Pancreas (tissue), 10 donors: Measurements from ENCODE around the gene CAMKMT. TPM values are rescaled to one million over a fixed set of nuclear protein-coding genes. Genes with fewer than 3 reads are reported as not detected.

Experiments
- ATAC-seq, 4 donors: fragments of 200-7000 bp; cut with Tn5 transposase; one replicate each; pipeline versions ENCODE4 v1.8.0 to v1.9.1; 2020; ENCODE audit warnings: mild to moderate bottlenecking in 4 of 4, moderate library complexity in 4 of 4
- DNase-seq, 6 donors: peaks; one replicate each; pipeline ENCODE4 v3.0.0-alpha.2; 2020
- FAIRE-seq: peaks from 2 replicates; lab custom pipeline; 2012; peaks lifted over from hg19 to GRCh38; lab: Jason Lieb, UNC
- H3K27ac ChIP-seq, 4 donors: fragments of 200-600 bp; sonication (generic); 1 replicate in 3 of 4; 2 replicates in 1 of 4; pipeline versions ENCODE4 v1.5.0 to v1.8.0; 2020
- H3K27me3 ChIP-seq, 4 donors: fragments of 200-600 bp; one replicate each; pipeline ENCODE4 v1.8.0; 2021
- H3K36me3 ChIP-seq, 3 donors: fragments of 200-600 bp; sonication (generic) in 1 of 3; one replicate each; pipeline versions ENCODE4 v1.5.0 to v1.8.0; 2020 to 2021
- H3K4me1 ChIP-seq, 3 donors: fragments of 200-600 bp; one replicate each; pipeline ENCODE4 v1.8.0; 2021
- H3K4me3 ChIP-seq, 4 donors: fragments of 200-600 bp; sonication (generic) in 2 of 4; one replicate each; pipeline versions ENCODE4 v1.5.0 to v1.8.0; 2020 to 2021
- H3K9me3 ChIP-seq, 4 donors: fragments of 200-600 bp; one replicate each; pipeline ENCODE4 v1.8.0; 2021
- CTCF ChIP-seq, 4 donors: fragments of 200-600 bp; sonication (generic) in 3 of 4; IDR thresholded peaks; one replicate each; pipeline versions ENCODE4 v1.5.0 to v1.8.0; 2021; ENCODE audit warnings: antibody characterized with exemption in 4 of 4
- WGBS, 2 donors: extraction: QIAGEN DNeasy Blood & Tissue Kit; methylation state at CpG; one replicate each; pipeline ENCODE4 v1.1.7; 2013; 5-methylcytosine and 5-hydroxymethylcytosine counted together
- intact Hi-C, 3 donors: fragments of 100-400 bp; cut with DNase I; formaldehyde crosslinking; loops; one replicate each; pipeline versions ENCODE4 v1.11.1 to v1.14.2; 2022
- polyA plus RNA-seq, 2 donors: library from polyadenylated mRNA; stranded (reverse); fragments of 200-250 nt; gene quantifications; one replicate each; pipeline ENCODE4 v1.2.3, GENCODE V29; 2013
- total RNA-seq, 6 donors: library from RNA; stranded (reverse); fragmentation: NEBNext Ultra II Directional in 4 of 6; extraction: Animal tissue kit (Norgen Biotek cat#: 25700) in 4 of 6; gene quantifications; one replicate each; pipeline versions ENCODE4 v1.2.1 to v1.2.4, GENCODE V29; 2021 to 2023
- donor health status: healthy with polysubstance abuse.
- donor health status: DM: no; HTN: no; CAD: no; lungs with moderate emphysema.
- donor health status: DM: no; HTN: no; CAD: no.
- donor health status: control.
- donor health status: control.
- donor health status: Bipolar disorder and iron deficiency.
- donor health status: DM: yes; HTN: yes; CAD: no.
- donor health status: DM: no; HTN: no; CAD: no.
- donor health status: DM: no; HTN: no; CAD: no.
- donor health status: DM: yes; HTN: yes; CAD: no.

Gene CAMKMT
- total and polyA plus RNA-seq, 8 donors, result 4.6 to 11.9 (median 8.3) TPM

DNA sequence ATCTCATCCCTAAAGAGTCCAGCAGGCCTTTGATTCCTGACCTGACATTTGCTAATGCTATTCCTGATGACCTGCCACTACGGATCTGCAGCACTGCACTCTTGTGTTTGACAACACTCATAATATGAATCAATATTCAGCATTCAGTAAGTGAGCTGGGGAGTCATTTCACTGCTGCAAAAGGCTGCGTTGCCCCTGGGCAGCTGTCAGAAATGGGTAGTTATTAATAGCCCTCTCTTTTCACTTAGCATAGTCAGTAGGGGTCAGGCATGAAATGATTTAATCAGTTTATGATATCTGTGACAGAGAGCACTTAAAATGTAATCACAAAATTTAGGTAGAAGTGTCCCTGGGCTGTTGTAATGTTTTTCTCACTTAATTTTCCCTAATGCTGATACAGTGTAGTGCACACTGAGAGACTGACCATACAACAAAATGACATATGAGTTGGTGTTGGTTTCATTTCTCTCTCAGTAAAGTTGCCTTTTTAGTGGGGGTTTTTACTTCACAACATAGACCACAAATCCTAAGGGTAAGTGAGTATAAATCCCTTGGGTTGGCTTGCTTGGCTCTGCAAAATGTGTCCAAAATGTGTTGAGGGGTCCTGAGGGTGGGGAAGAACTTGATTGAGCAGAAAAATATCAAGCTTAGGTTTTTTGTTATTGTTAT is 184.8 kb downstream of the CAMKMT start:
- FAIRE-seq, result no peak
- peaks cover 6 to 12% (median 6%) of the 10 kb centered on the region in 3 donors for H3K4me1 ChIP-seq
- no peak for ATAC-seq
- H3K27me3 ChIP-seq, result no peaks in the 10 kb centered on the region
- H3K9me3 ChIP-seq, result no peaks in the 10 kb centered on the region
- DNase-seq, result no peak
- H3K27ac ChIP-seq, result no peak overlapping the region
- TF ChIP-seq CTCF (IDR thresholded peaks at IDR 0.05), result no peak
- intact Hi-C loops, result no loop called here
- no peaks in the 10 kb centered on the region for H3K36me3 ChIP-seq
- 78 to 79% methylated on average over 2 of the region's 2 CpGs for WGBS, 2 donors
- no peak overlapping the region for H3K4me3 ChIP-seq

DNA sequence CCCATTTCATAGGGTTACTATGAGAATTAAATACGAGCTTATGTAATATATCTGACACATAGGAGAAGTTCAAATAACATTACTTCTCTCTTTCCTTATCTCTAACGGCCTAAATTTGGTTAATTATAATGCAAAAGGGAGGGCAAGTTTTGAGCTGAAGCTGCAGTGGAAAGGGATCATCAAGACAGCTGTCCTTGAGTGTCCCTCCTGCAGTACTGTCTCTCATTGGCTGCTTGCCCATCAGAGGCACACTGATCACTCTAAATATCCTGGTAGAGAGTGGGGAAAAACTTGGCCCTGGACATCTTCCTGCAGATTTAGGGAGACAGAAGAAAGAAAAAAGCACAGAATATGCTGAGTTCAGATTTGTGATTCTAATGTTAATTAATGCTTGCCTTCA is 186.0 kb downstream of the CAMKMT start:
- Histone ChIP-seq H3K4me1 (peaks cover 6 to 12% (median 6%) of the 10 kb centered on the region in 3 donors), H3K36me3 (no peaks in the 10 kb centered on the region), H3K4me3 (no peak overlapping the region), H3K27ac (no peak overlapping the region), H3K27me3 (no peaks in the 10 kb centered on the region), H3K9me3 (no peaks in the 10 kb centered on the region)
- WGBS, 2 donors, result 54 to 56% methylated on average over 2 of the region's 2 CpGs
- FAIRE-seq (no peak), ATAC-seq (no peak), DNase-seq (no peak)
- intact Hi-C loops, result no loop called here
- no peak for TF ChIP-seq CTCF (IDR thresholded peaks at IDR 0.05)

DNA sequence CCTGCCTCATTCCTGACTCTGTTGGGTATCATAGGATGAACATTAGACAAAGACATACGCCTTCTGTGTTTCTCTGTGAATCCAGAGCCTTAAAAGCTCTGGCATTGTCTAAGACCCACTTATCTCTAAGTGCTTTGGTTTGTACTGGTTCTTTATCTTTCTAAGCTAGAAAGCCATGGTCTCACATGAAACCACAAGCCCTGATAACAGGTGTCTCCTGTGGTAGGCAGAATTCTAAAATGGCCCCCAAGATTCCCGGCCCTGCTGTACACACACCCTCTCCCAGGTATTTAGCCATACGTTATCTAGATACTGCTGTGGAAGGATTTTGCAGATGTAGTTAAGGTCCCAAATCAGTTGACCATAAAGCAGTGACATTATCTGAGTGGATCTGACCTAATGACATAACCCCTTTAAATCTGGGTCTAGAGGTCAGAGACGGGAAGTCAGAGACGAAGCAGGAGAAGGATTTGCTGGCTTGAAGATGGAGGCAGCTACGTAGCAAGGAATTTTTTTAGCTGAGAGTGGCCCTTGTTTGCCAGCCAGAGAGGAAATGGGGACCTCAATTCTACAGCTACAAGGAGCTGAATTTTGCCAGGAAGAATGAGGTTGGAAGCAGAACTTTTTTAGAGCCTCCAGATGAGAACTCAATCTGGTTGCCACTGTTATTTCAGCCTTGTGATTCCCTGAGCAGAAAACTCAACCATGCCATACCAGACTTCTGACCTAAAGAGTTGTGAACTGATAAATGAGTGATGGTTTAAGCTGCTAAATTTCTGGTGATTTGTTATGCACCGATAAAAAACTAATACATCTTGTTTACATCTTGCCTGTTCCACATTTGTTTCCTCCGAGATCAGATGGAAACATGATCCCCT is 186.7 kb downstream of the CAMKMT start:
- H3K9me3 ChIP-seq, result no peaks in the 10 kb centered on the region
- WGBS, 2 donors, result 93 to 94% methylated on average over 8 of the region's 8 CpGs
- no peak overlapping the region for H3K27ac ChIP-seq

DNA sequence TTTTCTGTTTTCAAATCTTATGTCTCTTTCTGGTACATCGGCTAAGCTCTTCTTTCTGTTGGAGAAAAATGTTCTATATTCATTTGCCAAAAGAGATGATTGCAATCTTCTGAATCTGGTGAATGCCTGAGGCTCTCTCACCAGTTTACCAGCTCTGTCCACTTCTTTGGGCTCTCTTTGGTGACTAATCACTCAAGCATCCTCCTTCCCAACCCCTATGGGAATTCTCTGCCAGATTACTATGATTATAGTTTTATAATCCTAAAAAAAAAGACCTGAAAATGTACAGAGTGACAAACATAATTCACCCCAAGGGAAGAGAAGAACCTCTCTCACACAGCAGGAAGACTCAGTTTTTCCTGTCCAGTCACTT is 187.3 kb downstream of the CAMKMT start:
- Histone ChIP-seq H3K4me3 (no peak overlapping the region), H3K36me3 (no peaks in the 10 kb centered on the region), H3K9me3 (no peaks in the 10 kb centered on the region), H3K4me1 (peaks cover 4 to 6% (median 5%) of the 10 kb centered on the region in 3 donors), H3K27me3 (no peaks in the 10 kb centered on the region), H3K27ac (no peak overlapping the region)
- intact Hi-C loops, result no loop called here
- WGBS, 2 donors, result 93 to 96% methylated on average over 1 of the region's 1 CpG
- TF ChIP-seq CTCF (IDR thresholded peaks at IDR 0.05), result no peak
- DNase-seq, result no peak
- no peak for ATAC-seq
- FAIRE-seq, result no peak

More for the DNA sequence above, 186.7 kb downstream of the CAMKMT start:
- no peak for DNase-seq
- ATAC-seq, result no peak
- intact Hi-C loops, result no loop called here
- Histone ChIP-seq H3K4me1 (peaks cover 6 to 12% (median 6%) of the 10 kb centered on the region in 3 donors), H3K4me3 (no peak overlapping the region), H3K27me3 (no peaks in the 10 kb centered on the region), H3K36me3 (no peaks in the 10 kb centered on the region)
- FAIRE-seq, result no peak
- no peak for TF ChIP-seq CTCF (IDR thresholded peaks at IDR 0.05)
